Hepatic stellate cell (primary cell): Measurements from ENCODE around the gene ZNF143.
A peak's percentile ranks its signal among the peaks of the same experiment; 100 is the strongest.
"Not testable (repeated sequence)": the region's sequence is repeated elsewhere in the genome, so short reads cannot be mapped to it uniquely, and the experiment has no call there.

ENCODE experiments used
- DNase-seq: peaks from one replicate; pipeline ENCODE4 v3.0.0; 2011; ENCODE audit warnings: low spot score

Gene ZNF143

DNA sequence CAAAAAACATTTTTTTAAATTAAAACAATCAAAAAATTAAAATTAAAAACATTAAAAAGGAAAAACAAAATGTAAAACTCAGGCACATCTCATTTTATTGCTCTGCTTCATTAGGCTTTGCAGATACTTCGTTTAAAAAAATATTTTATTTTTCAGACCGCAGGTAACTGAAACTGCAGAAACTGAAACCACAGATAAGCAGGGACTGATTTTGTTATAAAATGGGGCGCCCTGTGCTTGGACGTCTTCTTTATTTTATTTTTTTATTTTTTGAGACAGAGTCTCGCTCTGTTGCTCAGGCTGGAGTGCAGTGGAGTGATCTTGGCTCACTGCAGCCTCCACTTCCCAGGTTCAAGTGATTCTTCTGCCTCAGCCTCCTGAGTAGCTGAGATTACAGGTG lies 88.4 kb downstream of the ZNF143 start:
- not testable (repeated sequence) for DNase-seq

DNA sequence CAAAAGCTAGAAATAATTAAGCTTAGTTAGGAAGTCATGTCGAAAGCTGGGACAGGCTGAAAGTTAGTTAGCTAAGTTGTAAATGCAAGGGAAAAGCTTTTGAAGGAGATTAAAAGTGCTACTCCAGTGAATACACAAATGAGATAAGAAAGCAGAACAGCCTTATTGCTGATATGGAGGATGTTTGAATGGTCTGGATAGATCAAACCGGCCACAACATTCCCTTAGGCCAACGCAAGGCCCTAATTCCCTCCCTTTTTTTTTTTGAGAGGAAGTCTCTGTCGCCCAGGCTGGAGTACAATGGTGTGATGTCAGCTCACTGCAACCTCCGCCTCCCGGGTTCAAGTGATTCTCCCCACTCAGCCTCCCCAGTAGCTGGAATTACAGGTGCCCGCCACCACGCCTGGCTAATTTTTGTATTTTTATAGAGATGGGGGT lies 89.4 kb downstream of the ZNF143 start:
- no peak for DNase-seq

DNA sequence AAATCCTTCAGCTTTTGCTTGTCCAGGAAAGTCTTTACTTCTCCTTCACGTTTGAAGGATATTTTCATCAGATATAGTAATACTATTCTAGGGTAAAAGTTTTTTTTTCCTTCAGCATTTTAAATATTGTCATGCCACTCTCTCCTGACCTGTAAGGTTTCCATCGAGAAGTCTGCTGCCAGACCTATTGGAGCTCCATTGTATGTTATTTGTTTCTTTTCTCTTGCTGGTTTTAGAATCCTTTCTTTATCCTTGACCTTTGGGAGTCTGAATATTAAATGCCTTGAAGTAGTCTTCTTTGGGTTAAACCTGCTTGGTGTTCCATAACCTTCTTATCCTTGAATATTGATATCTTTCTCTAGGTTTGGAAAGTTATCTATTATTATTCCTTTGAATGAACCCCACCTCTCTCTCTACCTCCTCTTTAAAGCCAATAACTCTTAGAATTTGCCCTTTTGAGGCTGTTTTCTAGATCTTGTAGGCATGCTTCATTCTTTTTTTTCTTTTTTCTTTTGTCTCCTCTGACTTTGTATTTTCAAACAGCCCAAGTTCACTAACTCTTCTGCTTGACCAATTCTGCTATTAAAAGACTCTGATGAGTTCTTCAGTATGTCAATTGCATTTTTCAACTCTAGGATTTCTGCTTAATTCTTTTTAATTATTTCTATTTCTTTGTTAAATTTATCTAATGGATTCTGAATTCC lies 100.6 kb downstream of the ZNF143 start:
- no peak for DNase-seq

DNA sequence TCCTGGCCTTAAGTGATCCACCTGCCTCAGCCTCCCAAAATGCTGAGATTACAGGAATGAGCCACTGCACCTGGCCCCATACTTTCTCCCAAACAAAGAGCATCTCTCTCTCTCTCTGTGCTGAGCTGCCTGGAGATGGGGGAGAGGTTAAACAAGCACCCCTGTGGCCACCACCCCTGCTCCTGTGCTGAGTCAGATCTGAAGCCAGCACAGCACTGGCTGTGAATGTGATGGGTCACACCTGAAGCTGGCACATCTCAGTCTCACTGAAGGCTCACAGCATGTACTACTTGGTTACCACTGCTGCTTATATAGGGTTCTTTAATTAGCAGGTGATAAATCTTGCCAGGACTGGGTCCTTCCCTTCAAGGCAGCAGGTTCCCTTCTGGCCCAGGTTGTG lies 101.9 kb downstream of the ZNF143 start:
- DNase-seq = no peak

DNA sequence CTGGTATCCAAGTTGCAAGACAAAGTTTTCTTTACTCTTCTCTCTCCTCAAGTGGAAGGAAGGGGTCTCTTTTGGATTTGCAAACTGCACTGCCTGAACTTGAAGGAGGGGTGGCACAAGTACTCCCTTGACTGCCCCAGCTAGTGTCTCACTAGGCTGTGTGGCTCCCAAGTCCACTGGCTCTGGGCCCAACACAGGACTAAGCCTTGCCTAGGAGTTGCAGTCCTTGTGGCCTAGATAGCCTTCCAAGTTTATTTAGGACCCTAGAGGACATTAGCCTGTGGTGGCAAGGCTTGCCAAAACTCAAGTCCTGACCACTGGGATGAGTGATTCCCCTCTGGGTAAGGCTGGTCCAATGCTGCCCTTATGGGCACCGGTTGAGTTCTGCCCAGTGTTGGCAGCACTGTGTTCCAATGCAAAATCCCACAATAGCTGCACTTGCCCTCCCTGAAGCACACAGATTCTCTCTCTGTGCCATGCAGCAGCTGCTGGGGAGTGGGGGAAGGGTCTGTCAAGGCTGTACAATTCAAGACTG lies 102.5 kb downstream of the ZNF143 start:
- DNase-seq = no peak

DNA sequence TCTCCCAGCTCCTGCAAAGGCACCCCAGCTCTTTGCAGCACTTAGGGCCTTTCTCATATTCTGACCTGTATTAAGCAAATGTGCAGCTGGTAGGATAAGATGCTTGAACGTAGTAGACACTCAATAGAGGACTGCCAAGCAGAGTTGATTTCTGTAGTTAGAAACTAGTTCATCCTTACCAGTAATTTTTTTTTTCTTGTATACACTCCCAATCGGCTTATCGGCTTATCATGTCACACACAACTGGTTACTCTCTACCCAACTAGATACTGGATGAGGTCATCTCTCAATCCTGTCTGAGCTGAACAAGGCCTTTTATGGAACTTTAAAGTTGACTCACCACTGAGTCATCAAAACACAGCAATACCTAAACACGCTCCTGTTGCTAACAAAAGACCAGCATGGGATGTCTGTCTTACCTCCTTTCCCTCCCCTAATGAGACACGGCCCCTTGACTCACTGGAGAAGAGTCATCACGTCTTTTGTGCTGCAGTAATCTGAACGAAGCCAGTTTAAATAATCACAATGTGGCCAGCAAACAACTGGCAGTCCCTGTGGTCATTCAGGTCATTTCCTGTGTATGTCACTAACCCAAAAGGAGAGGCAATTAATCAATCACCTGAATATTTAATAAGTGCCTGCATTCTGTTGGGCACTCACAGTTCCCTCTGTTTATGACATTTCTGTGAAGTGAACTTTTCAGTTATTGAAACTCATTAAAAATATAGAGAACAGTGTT lies 105.2 kb downstream of the ZNF143 start:
- peak; percentile 86 for DNase-seq

DNA sequence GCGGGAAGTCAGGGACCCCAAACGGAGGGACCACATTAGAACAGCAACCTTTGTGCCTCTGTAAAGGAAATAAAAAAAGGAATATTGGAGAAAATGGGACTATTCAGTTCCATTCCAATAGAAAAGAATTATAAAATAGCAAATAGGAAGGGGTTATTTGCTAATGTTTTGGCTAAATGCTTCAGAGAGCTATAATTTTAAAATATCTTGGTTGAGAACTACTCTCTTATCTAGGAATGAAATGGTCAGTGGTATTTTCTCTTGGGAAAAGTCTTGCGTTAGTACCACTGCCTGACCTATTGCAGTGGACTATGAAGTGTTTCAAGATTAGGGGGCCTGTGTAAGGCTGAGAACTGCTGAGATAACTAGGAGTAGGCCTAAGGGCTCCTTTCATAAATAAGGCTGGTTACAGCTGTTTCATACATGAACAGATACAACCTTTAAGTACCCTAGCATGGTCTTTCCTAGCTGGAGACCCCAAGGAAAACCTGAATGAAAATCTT lies 105.8 kb downstream of the ZNF143 start:
- peak; percentile 33 for DNase-seq

DNA sequence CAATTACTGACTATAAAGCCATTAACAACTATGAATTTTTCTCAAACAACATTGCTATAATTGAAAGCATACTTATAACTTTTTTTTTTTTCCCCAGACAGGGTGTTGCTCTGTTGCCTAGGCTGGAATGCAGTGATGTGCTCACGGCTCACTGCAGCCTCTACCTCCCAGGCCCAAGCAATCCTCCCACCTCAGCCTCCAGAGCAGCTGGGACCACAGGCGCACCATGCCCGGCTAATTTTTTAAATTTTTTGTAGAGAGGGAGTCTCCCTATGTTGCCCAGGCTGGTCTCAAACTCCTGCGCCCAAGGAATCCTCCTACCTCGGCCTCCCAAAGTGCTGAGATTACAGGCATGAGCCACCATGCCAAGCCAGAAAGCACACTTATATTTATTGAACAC lies 106.6 kb downstream of the ZNF143 start:
- DNase-seq = no peak

DNA sequence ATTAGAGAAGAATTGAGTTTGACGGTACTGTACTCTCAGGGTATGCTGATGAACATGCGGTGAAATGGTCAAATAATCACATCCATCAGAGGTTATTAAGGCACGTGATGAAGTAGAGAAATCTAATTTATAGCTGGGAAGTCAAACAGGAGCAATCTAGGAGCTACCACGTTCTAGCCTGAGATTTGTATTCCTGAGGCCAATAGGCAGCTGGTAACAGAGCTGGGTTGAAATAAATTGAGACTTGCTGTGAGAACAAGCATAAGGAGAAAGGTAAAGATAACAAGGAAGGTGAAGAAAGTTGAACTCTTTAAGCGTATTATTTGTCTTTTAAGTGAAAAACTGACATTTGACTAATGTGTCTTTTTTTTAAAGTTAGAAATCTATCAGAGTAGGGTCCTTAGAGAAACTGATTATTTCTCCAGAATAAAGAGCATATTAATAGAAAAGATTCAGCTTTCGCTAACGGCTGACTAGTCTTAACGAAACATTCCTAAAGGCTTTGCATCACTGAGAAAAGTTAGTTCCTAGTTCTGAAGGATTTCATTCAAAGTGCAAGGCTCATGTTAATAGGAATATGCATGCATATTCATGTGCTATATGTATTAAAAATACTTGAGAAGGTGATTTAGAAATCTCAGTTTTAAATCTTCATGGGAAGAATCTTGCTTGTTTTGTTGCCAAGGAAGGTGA lies 107.5 kb downstream of the ZNF143 start:
- DNase-seq = no peak

DNA sequence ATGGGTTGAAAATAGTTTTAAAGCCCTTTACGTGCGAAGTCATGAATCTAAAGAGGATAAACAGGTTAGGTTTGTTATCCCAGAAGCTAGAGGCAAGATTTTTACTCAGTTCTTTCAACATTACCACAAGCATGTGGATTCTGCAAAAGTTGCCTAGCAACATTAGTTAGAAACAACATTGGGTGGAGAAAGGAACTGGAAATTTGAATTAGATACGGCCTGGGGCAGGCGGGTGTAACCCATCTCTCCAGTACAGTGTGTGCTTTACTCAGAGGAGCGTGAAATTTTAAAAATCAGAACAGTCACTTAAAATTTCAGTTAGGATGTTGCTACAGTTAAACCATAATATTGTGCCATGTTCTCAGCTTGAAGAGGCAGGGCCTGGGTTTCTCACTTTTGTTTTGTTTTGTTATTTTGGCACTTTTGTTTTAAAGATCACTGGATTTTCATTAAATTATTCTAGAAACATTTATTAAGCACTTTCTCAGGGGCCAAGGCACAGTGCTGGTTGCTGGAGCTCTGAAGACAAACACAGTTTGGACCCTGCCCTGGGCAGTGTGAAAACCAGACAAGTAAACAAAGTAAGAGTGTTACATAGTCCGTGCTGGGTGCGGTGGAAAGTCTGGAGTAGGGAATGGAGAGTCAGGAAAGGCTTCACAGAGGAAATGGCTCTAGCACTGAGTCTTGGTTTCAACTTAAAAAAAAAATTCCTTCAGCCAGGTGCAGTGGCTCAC lies 108.2 kb downstream of the ZNF143 start:
- DNase-seq = peak; percentile 76

DNA sequence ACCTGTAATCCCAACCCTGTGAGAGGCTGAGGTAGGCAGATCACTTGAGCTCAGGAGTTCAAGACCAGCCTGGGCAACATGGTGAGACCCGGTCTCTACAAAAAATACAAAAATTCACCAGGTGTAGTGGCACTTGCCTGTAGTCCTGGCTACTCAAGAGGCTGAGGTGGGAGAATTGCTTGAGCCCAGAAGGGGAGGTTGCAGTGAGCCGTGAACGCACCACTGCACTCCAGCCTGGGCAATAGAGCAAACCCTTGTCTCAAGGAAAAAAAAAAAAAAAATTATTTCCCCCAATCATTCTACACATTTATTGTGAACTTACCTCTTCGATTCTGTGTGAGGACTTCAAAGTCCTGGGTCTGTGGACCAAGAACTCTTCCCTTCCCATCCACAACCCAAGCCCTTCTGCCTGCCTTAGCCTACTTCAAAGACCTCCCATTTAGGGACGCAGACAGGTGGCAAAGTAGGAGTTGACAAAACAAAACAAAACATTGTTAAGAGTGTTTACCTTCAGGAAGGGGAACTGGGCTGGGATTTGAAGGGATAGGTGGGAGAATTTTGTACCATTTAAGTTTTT lies 108.9 kb downstream of the ZNF143 start:
- DNase-seq = no peak

DNA sequence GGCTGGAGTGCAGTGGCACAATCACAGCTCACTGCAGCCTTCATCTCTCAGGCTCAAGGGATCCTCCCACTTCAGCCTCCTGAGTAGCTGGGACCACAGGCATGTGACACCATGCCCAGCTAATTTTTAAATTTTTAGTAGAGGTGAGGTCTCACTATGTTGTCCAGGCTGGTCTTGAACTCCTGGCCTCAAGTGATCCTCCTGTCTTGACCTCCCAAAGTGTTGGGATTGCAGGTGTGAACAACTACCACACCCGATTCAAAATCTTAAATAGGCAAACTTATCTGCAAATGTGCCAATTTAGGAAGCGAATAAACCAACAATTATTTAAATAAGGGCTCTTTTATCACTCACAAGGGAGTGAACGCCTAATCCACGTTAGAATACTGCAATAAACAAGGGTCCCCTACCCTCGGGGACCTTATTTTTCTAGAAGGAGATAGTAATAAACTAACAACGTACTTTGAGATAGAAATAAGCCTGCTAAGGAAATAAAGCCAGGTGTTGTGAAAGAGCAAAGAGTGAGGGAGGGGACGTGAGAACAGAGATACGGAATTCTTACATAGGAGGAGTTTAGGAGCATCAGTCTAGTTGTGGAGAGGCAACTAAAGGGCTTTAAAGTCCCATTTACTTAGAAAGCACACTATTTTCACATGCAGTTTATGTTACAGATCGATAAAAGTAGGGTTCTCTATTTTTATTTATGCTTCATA lies 109.7 kb downstream of the ZNF143 start:
- DNase-seq = no peak

DNA sequence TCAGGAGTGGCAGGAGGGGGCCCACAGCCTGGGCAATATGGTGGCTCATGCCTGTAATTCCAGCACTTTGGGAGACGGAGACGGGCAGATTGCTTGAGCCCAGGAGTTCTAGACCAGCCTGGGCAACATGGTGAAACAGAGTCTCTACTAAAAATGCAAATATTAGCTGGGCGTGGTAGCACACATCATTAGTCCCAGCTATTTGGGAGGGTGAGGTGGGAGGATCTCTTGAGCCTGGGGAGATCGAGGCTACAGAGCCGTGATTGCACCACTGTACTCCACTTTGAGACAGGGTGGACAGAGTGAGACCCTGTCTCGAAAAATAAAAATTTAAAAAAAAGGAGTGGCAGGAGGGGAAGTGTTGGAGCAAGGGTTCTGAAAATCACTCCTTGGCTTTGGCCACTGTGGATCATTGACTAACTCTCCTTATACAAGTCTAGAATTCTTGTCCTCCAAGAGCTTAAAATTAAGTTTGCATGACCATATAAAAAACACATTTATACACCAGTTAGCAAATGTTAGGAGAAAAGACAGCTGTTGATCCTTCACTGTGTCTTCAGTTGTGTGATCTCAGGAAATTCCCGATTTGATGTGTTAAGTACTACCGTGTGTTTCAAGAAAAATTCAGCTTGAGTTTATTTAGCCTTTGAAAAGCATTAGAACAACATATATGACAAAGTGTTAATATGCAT lies 110.4 kb downstream of the ZNF143 start:
- no peak for DNase-seq

DNA sequence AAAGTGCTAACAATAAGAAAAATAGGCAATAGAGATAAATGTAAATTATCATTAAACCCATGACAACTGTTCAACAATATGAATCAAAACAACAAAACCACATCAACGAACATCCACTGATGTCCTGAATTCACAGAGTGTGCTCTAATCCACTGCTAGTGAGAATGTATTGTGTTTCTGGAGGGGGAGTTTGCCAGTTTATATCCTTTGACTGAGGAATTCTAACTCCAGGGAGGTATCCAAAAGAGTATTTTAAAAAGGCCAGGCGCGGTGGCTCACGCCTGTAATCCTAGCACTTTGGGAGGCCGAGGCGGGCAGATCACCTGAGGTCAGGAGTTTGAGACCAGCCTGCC lies 110.9 kb downstream of the ZNF143 start:
- no peak for DNase-seq

DNA sequence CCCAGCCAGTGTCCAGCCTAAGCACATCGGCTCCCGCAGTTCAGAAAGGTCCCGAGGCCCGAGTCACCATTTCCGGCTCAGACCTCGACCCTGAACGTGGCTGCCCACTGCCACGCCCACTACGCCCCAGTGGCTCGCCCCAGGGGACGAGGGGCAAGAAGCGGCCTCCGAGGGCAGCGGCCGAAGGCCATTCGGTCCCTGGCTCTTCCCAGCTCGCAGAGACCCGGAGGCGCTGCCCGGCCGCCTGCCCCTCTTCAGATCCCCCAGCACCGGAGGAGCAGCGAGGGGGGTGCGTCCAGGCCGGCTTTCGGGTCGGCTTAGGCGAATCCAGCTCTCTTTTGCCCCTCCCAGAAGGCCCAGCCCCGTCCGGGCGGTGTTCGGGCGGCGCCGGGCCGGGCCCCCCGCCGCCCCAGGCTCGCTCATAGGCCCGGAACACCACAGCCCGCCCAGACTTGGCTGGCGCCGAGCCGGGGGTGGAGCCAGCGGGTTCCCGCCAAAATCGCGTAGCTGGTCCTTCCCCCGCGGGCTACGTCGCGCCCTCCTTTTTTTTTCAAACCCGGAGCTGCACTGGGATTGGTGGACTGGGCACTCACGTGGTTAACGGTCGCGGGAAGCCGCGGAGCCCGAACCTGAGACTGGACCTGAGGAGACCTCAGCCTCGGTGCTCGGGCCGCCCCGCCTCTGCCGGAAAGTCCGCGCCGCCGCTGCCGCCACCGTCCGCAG lies 112.4 kb downstream of the ZNF143 start, which contains the start of gene WEE1:
TSS of gene WEE1 (plus strand) at position 619 of the 723 bp plus-strand sequence. CDS start 264 bp downstream, outside the sequence.
- DNase-seq = peak; percentile 98

DNA sequence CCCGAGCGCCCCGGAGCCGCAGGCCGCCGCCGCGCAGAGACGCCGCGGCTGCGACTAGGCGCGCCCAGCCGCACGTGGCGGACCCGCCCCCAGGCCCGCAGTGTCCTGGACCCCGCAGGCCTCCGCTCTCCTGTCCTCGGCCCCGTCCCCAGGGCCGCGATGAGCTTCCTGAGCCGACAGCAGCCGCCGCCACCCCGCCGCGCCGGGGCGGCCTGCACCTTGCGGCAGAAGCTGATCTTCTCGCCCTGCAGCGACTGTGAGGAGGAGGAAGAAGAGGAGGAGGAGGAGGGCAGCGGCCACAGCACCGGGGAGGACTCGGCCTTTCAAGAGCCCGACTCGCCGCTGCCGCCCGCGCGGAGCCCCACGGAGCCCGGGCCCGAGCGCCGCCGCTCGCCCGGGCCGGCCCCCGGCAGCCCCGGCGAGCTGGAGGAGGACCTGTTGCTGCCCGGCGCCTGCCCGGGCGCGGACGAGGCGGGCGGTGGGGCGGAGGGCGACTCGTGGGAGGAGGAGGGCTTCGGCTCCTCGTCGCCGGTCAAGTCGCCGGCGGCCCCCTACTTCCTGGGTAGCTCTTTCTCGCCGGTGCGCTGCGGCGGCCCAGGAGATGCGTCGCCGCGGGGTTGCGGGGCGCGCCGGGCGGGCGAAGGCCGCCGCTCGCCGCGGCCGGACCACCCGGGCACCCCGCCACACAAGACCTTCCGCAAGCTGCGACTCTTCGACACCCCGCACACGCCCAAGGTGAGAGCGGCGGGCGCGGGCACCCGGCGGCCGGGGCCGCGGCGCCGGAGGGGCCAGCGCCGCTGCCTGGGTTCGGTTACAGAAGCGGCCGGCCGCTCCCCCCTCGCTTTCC lies 113.2 kb downstream of the ZNF143 start:
- no peak for DNase-seq

DNA sequence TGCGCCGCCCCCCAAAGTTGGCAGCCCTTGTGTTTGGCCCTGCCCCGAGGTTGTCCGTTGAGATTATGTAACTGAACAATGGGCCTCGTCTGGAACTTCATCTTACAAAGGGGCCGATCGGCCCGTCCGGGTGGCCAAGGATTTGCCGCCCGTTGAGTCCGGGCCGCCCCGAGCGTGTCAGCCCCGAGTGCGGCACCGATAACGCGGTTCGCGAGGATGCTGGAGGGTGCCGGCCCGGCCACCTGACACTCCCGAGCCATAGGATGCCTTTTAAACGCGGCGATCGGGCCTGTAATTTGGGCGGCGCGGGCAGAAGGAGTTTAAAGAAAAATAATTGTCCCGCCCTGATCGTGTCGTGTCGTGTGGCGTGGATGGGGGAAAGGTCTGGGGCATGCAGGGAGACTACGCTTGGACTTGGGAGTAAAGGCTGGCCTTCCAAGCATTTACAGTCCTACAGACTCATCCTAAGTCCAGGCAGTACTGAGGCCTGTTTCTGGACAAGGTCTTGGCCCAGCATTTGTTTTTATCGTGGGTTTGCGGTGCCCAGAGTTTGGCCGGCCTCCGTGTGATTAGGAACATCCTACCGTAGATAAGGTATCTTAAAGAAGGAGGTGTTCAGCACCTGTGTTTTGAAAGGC lies 113.9 kb downstream of the ZNF143 start:
- no peak for DNase-seq
